Suppressor macrophage treated with lipopolysaccharide for 1 hour (primary cell): ENCODE measurements around the gene RCN1.
"Not testable (repeated sequence)": the region's sequence is repeated elsewhere in the genome, so short reads cannot be mapped to it uniquely, and the experiment has no call there.

Experiments
- DNase-seq, 3 donors: peaks; one replicate each; pipeline ENCODE4 v3.0.0-alpha.2; 2020 to 2022

Gene RCN1

DNA sequence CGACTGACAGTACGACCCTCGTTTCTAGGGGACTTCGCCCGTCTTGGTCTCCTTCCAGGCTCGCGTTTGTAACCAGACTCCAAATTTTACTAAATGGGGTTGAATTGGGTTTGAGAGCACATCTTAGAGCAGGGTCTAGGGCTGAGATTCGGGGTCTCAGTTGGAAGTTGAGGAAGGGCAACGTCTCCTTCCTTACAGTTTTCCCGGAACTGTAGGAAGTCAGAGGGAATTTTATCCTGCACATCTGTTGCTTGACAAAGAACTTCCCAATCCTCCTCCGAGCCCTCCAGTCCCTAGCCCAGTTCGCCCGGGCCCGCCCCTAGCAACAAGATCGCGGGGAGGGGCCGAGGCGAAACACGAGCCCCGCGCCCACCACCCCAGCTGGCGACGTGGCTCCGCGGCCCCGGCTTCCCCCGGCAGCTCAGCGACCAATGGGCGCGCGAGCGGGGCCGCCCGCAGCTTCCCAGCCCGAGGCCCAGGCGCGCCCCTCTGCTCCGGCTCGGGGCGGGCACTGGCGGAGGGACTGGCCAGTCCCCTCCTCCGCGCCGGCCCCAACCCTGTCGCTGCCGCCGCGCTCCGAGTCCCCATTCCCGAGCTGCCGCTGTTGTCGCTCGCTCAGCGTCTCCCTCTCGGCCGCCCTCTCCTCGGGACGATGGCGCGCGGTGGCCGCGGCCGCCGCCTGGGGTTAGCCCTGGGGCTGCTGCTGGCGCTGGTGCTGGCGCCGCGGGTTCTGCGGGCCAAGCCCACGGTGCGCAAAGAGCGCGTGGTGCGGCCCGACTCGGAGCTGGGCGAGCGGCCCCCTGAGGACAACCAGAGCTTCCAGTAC, at the start of gene RCN1:
Gene RCN1, plus strand, starts transcription at position 530 of the 826 bp plus-strand sequence. Its CDS starts 123 bp downstream, at position 653.
- DNase-seq: peak; percentile 76 to 92 (median 81)

DNA sequence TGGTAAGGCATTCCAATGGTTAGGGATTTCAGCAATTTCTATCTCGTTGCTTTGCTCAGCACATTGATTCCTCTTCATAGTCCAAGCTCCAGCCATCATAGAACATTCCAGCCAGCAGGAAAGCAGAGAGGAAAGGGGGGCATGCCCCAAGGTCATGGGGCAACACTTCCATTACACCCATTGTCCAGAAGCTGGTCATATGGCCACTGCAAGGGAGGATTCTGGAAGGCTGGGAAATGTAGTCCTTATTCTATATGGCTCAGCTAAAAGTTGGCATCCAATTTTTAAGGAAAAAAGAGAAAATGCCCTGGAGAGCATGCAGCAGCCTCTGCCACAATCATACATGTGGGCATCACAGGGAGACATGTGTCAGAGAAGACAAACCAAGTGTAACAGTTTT, 47.1 kb upstream of the RCN1 start:
- DNase-seq: no peak

DNA sequence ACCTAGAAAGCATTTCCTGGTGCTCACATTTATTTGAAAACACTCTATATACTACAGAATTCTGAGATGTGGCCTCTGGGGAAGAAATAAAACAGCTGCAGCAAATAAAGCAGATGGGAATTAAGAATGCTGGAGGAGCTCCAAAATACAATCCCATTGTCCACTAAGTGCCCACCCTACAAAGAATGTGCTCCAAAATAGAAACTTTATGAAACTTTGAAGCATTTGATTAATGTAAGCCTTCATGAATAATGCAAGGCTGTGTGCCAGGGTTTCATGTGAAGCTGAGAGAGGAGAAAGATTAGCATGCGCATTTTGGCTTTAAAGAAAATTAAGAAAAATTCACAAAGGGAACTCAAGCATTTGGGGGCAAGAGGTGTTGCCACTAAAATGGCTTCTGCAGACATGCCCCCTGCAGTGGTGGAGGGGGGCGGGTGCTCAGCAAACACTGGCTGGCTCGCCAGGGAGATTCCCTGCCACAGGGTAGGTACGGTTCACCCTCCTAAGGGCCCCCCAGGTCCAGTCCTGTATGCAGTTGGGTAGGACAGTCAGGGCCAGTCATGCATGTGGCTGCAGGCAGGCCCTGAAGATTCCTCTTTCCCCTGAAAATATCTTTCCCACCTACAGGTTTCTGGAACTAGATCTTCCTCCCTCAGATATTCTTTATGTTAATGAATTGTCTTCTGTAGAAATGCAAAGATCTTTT, 46.6 kb upstream of the RCN1 start:
- DNase-seq: no peak

DNA sequence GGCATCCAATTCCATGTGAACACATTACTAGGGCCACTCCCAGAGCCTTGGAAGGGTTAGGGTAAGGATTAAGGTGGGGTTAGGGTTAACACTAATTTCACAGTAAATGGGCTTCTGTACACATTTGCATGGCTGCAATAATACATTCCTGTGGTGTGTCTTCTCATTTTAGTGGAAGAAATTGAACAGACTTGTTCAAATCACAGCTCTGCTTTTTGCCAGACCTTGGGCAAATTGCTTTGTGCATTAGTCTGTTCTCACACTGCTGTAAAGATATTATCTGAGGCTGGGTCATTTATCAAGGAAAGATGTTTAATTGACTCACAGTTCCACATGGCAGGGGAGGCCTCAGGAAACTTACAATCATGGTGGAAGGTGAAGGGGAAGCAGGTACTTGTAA, 45.4 kb upstream of the RCN1 start:
- no peak for DNase-seq

DNA sequence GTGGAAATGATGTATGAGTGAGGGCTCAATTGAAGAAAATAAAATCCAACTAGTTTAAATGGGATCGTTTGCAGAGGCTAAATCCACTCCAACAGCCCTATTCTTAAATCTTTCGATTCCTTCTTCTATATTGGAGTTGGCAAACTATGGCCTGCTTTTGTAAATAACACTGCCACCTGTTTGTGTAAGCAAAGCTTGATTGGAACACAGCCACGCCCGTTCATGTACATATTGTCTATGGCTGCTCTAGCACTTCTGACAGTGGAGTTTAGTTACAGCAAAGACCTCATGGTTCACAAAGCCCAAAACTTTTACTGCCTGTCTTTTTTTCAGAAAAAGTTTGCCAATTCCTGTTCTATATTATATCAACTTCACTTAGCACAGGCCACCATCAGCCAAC, 40.6 kb upstream of the RCN1 start:
- no peak for DNase-seq

DNA sequence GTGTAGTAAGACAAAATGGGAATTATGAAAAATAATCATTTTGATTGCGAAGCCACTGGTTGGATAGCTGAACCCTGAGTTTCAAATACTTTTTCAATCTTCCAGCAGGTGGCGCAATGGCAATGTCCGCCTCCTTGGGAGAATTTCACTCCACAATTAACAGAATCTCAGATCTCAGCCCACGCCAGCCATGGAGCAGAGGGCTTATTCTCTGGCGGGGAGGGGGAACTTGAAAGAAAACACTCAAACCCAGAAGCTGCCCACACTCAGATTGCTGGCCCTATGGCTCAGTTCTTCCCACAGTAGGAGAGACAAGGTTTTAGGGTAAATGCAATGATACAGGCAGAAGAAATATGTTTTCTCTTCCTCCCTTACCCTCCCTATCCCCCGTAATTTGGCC, 38.7 kb upstream of the RCN1 start:
- peak; percentile 74 to 84 (median 81) for DNase-seq

DNA sequence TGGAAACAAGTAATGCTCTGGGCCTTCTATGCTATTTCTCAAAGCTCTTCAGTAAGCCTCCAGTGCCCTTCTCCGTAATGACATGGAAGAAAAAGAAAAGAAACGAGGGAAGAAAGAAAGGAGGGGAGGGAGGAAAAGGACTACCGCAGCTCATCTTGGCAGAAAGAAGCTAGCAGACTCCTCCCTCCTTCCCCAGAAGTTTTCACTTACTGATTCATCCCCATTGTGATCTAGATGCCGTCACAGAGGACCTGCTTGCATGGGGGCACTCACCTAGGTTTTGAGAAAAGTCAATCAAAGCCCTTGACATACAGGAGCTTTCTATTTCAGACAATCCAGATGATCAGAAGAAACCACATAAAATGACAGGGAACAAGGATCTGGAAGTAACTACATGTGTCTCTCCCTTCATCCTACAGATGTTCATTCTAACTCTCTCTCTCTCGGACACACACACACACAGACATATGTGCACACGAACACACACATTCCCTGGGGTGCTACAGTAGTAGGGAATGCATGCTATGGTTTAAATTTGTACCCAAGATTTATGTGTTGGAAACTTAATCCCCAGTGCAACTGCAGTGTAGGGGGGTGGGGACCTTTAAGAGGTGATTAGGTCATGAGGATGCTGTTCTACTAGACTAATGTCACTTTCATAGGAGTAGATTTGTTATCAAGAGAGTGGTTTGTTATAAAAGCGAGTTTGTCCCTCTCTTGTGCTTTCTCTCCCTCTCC, 37.6 kb upstream of the RCN1 start:
- DNase-seq: no peak

DNA sequence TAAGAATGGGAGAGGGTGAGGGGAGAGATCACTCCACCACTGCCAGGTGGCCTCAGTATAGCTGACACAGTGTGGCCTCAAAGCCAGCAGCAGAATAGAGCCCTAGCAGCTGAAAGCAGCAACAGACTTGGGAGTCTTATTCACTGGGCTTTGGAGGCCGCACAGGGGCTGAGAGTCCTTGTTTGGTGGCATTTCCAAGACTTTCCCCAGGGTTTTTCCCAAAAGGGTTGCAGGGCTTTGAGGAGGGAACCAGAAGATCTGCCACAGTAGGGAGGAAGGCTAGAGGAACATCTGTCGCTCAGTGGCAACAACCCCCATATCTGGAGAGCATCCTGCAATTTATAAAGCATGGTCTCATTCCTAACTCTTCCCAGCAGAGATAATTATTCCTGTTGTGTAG, 35.0 kb upstream of the RCN1 start:
- DNase-seq: peak; percentile 28 to 58 (median 53)

DNA sequence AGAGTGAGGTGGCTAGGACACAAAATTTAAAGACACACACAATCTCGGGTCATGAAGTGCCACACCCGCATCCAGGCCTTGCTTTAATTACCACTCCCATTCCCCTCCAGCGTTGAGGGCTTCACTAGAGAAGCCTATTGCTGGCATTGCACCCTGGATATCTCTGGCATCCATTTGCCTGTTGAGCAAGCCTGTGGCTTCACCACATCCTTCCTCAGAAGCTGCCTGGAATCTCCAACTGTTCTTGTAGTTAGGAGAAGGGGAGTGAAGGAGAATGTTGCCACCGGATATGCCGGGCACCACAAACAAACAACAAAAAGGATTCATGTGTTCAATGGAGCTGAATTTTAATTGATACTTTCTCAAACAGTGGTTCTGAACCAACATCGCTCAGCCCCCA, 34.4 kb upstream of the RCN1 start:
- peak; percentile 27 to 61 (median 35) for DNase-seq

DNA sequence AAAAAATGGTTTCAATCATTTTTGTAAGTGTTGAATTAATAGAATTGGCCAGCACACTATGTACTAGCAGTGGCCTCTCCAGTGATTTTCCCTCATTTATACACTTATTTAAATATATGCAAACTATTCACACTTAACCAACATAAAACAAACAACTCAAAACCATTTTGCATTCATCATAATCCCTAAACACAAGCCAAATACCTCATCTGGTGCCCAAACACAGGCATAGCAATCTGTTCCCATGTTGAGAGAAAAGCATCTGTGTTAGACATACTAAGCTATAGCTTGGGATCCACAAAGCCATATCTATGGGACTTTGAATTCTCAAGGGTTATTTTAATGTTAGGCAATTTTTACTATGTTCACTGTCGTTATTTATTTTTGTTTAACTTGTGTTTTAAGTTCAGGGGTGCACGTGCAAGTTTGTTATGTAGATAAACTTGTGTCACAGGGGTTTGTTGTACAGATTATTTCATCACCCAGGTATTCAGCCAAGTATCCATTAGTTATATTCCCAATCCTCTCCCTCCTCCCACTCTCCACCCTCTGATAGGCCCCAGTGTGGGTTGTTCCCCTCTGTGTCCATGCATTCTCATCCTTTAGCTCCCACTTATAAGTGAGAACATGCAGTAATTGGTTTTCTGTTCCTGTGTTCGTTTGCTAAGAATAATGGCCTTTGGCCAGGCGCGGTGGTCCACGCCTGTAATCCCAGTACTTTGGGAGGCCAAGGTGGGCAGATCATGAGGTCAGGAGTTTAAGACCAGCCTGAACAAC, 31.0 kb upstream of the RCN1 start:
- no peak for DNase-seq

DNA sequence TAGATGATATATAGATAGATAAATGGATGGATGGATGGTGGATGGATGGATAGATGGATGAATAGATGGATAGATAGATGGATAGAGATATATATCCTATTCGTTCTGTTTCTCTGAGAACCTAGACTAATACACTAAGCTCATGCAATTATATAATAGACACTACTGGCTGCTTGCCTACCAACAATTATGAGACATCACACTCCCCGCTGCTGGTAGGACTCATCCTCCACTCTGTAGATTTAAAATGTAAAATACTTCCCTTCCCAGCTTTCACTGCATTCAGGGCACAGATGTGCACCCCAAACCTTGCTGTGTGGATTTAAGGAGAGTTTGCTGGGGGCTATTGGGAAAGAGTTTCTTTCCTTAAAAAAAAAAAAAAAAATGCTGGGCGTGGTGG, 28.3 kb upstream of the RCN1 start:
- no peak for DNase-seq

DNA sequence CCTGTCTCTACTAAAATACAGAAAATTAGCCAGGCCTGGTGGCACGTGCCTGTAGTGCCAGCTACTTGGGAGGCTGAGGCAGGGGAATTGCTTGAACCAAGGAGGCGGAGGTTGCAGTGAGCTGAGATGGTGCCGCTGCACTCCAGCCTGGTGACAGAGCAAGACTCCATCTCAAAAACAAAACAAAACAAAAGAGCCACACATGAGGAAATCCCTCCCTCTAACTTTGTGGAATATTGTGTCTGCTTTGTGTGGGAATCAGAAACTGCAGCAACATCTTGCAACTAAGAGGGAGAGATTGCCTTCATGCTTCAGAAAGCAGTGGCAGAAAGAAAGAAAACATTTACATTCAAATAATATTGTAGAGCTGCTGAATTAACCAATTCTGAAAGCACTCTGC, 27.8 kb upstream of the RCN1 start:
- DNase-seq: not testable (repeated sequence)

DNA sequence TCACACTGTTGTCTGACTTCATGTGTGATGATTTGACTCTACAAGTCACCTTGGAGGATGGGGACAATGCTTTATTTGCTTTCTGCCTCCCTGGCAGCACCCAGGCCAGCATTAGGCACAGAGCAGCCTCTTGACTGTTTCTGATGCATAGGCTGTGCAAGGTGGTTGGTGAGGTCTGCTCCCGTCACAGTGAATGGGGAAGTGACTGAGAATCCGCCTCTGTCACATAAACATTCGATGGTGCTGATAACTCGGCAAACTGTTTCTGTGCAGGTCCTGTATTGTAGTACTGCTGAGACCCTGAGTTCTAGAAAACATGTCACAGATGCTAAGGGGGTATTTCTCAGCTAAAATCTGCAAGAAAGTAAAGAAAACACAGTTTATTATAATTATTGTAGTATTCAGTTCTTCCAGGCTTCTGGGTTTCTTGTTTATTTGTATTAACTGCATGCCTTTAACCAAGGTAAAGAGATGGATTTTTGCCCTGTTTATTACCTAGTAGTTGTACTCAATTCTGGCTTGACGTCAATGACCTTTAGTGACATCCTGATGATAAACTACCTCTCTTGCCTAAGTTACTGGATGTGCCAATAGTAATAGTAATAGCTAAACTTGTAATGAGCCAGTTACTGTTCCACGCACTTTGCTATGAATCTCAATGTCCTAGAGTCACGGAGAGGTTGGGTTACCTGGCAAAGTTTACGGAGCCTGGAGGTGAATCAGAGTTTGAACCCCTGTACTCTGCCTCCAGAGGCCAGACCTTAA, 24.8 kb upstream of the RCN1 start:
- no peak for DNase-seq

DNA sequence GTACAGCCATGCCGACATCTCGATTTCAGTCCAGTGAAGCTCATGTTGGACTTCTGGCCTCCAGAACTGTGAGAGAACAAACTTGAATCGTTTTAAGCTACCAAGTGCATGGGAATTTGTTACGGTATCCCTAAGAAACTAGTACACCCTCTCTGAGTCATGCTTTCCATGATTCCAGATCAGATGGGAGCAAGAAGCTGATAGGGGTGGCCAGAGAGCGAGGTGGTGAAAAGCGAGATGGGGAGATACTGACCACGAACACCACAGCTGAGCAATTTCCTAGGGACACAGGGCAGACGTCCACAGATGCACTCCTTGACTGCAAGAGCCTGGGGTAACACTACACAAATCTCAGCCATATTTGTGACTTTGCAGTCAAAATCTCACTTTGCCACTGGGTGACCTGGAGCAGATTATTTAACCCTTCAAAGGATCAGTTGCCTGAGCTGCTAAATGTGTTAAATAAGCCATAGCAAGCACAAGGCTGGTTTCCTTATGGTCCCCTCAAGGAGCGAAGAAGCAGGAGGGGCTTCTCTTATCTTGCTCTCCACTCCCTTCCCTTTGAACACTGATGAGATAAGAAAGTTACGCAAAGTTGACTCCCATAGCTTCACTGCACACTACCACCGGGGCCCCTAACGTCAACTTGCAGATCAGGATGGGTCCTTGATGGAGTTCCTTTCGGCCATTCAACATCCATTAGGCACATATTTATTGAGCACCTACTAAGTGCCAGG, 22.6 kb upstream of the RCN1 start:
- DNase-seq: no peak

DNA sequence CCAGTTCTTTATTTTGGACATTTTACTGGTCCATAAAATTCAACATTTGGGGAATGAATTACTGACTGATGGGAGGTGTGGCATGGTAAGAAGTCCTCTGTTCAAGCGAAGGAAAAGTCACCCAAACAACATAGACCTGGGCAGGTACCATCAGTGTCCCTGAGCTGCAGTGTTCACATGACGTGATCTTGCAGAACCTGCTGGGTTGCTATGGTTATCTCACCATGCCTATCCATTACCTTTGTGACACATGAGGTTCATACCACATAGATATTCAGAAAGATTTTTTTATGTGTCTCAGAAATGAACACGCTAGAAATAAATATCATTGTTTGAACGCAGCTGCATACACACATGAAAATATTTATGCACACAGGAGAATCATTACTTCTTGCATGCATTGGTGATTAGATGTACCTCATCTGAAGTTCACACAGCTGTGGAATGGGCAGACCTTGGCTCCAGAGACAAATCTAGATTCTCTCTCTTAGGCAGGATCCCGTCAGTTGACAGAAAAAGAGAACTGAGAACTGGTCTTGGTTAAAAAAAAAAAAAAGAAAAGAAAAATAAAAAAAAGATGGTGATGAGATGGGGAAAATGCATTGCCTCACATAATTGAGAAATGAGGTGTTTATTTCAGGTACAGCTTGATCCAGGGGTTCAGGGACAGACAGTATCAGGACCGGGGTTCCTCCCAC, 21.4 kb upstream of the RCN1 start:
- no peak for DNase-seq

DNA sequence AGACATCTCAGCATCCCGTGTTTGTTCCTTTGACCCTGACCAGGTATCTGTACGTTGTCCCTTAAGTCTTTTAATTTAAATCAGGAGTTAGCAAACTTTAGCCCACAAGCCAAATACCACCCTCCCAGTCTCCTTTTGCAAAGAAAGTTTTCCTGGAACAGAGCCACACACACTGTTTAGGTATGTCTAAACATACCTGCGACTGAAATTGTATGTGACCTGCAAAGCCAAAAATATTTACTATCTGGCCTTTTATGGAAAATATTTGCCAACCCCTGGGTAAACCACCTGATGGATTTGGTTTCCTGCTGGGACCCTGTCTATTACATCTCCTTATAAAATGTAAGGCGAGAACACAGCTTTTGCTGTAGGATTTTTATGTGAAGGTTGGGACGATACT, 20.2 kb upstream of the RCN1 start:
- DNase-seq: no peak

DNA sequence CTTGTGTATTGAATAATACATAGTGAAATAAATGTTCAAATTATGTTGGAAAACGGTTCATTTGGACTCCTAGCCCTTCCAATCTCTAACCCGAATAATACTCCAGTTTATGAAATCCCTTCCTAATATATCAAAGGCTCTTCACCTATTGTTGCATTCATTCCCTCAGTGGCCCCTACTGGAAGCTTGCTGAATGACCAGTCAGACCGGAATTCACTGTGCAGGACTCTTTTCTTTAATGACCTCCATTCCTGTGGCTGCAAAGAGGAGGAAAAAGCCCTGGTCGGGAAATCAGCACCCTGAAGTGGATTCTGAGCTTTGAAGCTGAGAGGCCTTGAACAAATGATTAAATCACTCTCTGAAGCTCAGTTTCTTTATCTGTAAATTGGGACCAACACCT, 19.1 kb upstream of the RCN1 start:
- DNase-seq: peak in 1 of 3 donors; percentile 31

DNA sequence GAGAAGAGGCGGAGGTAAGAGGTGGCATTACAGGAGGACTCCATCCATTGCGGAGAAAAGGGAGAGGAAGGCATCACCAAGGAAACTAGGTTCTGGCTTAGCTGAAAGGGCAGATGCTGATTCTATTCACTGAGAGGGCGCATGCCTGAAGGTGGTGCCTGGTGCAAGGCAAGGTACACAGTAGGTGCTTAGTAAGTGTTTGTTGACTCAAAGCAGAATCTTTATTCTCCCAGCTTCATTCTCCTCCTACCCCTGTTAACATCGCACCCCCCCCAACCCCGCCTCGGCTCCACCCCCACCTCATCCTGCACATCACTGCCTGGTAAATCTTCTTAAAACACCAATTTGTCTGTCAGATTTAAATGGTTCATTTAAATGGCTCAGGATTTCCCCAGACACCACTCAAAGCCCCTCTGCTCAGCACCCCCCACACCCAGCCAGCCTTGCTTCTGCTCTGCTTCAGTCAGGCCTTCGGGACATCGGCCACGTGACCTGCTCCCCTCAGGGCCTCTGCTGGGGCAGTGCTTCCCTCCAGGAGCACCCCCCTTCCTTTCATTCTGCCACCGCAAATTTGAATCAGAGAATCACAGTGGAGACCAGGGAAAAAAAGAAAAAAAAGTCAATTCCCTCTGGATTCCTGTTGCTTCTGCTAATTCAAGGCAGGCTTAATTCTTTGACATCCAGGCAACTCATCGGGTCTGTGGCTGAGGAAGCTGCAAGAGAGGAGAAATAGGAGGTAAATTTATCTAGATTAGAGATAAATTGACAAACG, 17.8 kb upstream of the RCN1 start:
- no peak for DNase-seq

DNA sequence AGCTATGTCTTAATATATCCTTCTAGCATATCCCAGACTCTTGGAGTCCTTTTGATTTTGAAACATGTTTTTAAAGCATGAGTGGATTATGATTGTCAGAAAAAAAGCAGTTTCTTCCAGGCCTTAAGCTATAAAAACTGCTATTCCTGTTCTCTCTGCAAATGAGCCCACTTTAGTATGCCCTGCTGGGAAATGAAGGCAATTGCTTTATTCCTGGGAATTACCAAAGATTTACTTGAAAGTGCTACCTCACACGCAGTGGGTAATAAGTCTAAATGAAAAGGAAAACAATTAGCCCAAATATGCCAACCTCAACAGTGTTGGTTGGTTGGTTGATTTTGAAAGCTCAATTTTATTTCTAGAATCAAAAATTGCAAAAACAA, 17.2 kb upstream of the RCN1 start:
- no peak for DNase-seq

DNA sequence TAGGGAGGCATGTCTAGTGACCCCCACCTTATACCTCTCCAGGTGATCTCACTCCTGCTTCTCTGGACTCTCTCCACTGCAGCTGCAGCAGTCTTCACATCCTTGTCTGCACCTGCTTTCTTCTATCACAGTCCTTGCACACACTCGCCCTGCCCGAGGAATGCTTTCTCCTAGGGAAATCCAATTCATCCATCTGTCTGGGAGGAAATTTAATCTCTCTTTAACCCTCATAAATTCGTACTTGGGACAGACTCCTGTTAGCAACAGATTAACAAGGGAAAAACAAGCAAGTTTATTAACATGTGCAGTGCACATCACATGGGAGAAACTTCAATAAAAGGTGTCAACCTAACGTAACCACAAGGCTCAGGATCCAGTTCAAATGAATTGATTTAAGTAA, 11.3 kb upstream of the RCN1 start:
- DNase-seq: no peak
